NCI-H2227 (cell line): ENCODE measurements around the gene WDR86.

Source experiments
- DNase-seq: peaks from one replicate; lab custom pipeline; 2025; ENCODE audit not compliant: unreplicated experiment; lab: John Stamatoyannopoulos, UW

WDR86 gene

GRCh38 chr7:151381348-151382078 is 28.3 kb downstream of the WDR86 start:
- DNase-seq = peak; percentile 28

GRCh38 chr7:151381098-151381347 is 28.8 kb downstream of the WDR86 start:
- no peak for DNase-seq

- DNase-seq = no peak
Observed at GRCh38 chr7:151380199-151381097, 29.4 kb downstream of the WDR86 start.

- no peak for DNase-seq
Observed at GRCh38 chr7:151379534-151380198, 30.2 kb downstream of the WDR86 start.

GRCh38 chr7:151379193-151379520 is 30.7 kb downstream of the WDR86 start:
- DNase-seq = no peak

- no peak for DNase-seq
Observed at GRCh38 chr7:151378496-151379192, 31.2 kb downstream of the WDR86 start.

GRCh38 chr7:151378011-151378410 is 31.8 kb downstream of the WDR86 start:
- DNase-seq = no peak

GRCh38 chr7:151377406-151377805 is 32.4 kb downstream of the WDR86 start:
- no peak for DNase-seq

- no peak for DNase-seq
Observed at GRCh38 chr7:151376218-151376902, 33.5 kb downstream of the WDR86 start.

GRCh38 chr7:151375530-151376217 is 34.2 kb downstream of the WDR86 start:
- DNase-seq = no peak

GRCh38 chr7:151374726-151375125 is 35.1 kb downstream of the WDR86 start:
- no peak for DNase-seq

- no peak for DNase-seq
Observed at GRCh38 chr7:151374139-151374538, 35.7 kb downstream of the WDR86 start.

- DNase-seq = no peak
Observed at GRCh38 chr7:151373599-151373998, 36.2 kb downstream of the WDR86 start.

GRCh38 chr7:151372612-151373265 is 37.1 kb downstream of the WDR86 start:
- DNase-seq = no peak

GRCh38 chr7:151371266-151371665 is 38.6 kb downstream of the WDR86 start:
- DNase-seq = no peak

- DNase-seq = peak; percentile 85
Observed at GRCh38 chr7:151368136-151368571, 41.7 kb downstream of the WDR86 start.

- no peak for DNase-seq
Observed at GRCh38 chr7:151367284-151367683, 42.6 kb downstream of the WDR86 start.

GRCh38 chr7:151366880-151367222 is 43.0 kb downstream of the WDR86 start:
- no peak for DNase-seq

GRCh38 chr7:151366166-151366879 is 43.5 kb downstream of the WDR86 start:
- no peak for DNase-seq
